HG03342 (cell line): Measurements from ENCODE around the gene C7orf33.
"Not testable (repeated sequence)": the region's sequence is repeated elsewhere in the genome, so short reads cannot be mapped to it uniquely, and the experiment has no call there.

Experiments
- ATAC-seq: cut with Tn5 transposase; IDR thresholded peaks from one replicate; pipeline ENCODE4 v1.9.1; 2021; ENCODE audit warnings: mild to moderate bottlenecking, moderate library complexity; ENCODE audit not compliant: unreplicated experiment

The C7orf33 gene, protein sequence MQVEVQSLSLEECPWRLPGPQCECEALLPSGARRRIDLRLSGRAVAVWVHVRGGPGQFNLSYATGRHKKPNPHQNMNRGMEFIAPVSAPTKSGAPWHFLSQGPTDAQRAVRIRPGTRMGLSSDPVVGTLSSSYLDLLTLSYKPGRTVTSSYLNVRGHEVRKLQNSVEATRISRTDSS

GRCh38 chr7:148590471-148590870, at the start of gene C7orf33:
TSS of gene C7orf33 (plus strand) at chr7:148590766. CDS start at chr7:148590926, 160 bp downstream.
- no peak for ATAC-seq

GRCh38 chr7:148541891-148542504, 48.6 kb upstream of the C7orf33 start:
- ATAC-seq, result no peak

DNA sequence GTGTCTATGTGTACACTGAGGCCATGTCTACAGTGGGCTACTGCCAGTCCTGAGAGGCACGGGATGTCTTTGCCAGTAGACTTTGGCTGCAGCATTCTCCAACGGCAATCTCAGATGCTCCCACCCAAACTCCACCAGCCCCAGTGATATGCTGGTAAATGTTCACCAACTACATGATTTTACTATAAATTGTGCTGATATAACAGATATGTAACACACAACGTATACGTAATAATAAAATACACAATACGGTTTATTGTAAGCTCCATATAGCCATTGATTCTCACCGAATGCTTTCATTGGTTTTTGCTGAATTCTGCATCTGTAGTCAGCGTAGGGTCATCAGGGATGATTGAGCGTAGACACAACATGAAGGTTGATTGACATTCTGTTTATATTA, 47.3 kb upstream of the C7orf33 start:
- no peak for ATAC-seq

- ATAC-seq, result no peak
Observed at GRCh38 chr7:148545172-148545571, 45.4 kb upstream of the C7orf33 start.

DNA sequence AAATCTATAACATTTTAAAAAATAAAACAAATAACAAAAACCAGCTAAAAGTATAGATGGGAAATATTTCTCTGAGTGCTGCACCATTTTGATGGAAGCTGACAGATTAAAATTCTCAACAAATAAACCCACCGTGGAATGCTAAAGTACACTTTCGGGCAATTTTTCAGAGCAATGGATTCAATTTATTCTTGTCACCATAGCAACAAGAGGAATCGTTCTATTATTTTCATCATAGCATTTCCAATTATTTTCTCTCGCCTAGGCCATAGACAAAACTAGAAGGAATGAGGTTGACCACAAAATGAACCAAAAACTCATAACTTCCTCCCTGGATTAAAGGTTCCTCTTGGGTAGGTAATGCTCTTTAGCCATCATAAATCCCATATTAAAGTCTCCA, 44.6 kb upstream of the C7orf33 start:
- no peak for ATAC-seq

DNA sequence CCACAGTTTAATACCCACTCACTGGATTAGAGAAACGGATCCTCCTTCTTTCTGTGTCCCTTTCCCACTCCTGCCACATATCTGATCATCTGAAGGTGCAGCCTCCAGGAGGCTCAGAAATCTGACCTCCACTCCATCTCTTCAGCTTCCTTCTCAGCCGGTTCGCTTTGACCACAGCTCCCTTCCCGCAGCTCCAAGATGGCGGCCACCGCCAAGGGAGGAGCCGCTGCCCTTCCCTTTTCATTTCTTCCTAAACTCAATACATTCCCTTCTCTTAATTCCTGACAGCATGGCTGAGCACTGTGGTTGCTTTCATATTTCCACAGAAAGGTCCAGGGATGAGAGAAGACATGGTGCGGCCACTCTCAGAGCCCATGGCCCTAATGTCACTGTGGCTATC, 43.7 kb upstream of the C7orf33 start:
- ATAC-seq, result no peak

DNA sequence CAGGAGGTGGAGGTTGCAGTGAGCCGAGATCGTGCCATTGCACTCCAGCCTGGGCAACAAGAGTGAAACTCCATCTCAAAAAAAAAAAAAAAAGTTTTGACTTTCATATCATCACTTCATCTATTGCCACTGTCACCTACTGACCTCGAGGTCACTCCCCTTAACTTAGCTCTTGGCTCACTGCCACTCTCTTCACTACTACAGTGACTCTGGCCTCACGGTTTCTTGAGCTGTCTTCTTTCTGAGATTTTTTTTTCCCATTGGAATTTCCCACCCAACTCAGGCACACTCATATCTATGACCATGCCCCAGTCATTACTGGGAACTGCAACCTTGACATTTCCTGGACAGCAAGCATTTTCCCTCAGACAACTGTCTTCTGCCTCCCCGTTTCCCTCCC, 42.6 kb upstream of the C7orf33 start:
- no peak for ATAC-seq

DNA sequence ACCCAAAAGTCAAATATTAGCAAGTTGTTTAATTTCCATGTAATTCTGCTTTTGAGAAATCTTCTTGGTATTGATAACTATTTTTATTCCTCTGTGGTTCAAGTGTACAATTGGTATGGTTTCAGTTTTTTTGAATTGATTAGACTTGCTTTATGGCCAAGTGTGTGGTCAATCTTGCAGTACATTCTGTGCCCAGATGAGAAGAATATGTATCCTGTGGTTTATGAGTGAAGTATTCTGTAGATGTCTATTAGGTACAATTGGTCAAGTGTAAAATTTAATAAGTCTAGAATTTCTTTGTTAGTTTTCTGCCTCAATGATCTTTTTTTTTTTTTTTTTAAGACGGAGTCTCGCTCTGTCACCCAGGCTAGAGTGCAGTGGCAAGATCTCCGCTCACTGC, 36.6 kb upstream of the C7orf33 start:
- no peak for ATAC-seq

DNA sequence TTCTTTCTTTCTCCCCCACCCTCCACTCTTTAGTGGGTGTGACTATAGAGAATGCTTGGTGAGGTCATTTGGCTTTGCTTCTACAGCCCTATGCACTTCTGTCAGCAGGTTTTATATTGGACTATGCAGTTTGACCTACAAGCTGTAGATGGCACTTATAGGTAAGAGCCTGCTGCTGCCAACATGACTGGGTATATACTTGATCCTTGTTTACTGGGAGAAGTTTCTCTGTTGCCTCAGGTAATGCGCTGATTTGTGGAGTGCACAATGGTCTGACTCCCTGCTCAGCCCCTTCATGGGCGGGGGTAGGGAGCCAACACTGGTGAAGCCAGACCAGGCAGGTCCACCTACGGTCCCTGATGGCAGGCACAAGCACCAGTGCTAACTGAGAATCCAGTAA, 33.7 kb upstream of the C7orf33 start:
- ATAC-seq, result no peak

- ATAC-seq, result no peak
Observed at GRCh38 chr7:148558914-148559313, 31.7 kb upstream of the C7orf33 start.

- no peak for ATAC-seq
Observed at GRCh38 chr7:148561099-148561498, 29.5 kb upstream of the C7orf33 start.

DNA sequence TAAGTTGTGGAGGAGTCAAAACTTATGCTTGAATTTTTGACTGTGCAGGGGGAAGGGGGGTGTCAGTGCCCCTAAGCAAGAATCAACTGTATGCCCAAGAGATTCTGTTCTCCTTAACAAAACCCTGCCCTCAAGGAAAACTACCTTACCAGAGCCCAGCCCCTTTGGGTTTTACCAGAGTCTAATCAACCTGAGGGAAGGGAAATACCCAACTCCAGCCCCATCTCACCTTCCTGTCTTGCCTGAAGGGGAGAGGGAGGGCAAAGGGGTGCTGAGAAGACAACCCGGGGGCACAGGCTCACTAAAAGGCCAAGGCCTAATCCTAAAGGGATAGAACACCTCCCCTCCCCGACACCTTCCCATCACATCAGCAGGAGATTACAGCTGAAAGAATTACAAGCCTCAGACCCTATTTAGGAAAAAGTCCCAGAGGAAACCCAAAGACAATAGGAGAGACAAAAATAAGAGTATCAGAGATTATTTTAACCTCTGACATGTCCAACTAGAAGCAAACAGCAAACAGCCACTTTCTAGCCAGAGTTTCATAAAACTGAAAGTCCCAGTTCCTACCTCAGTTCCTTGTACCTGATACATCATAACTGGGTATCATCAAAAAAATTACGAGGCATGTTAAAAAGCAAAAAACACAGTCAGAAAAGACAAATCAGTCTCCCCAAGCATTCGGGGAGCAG, 26.8 kb upstream of the C7orf33 start:
- ATAC-seq, result peak; percentile 26

DNA sequence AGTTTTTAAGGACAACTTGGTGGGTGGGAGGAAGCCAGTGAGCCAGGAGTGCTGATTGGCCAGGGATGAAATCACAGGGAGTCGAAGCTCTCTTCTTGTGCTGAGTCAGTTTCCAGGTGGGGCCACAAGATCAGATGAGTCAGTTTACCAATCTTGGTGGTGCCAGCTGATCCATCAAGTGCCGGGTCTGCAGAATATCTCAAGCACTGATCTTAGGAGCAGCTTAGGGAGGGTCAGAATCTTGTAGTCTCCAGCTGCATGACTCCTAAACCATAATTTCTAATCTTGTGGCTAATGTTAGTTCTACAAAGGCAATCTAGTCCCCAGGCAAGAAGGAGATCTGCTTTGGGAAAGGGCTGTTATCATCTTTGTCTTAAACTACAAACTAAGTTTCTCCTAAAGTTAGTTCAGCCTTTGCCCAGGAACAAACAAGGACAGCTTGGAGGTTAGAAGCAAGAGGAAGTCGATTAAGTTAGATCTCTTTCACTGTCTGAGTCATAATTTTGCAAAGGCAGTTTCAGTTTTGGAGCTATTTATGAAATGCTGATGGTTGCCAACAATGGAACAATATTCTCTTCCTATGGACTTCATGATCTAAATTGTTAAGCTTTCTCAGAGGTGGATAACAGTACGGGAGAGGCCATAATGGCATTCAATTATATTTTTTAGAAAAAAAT, 26.2 kb upstream of the C7orf33 start:
- ATAC-seq, result peak; percentile 93

DNA sequence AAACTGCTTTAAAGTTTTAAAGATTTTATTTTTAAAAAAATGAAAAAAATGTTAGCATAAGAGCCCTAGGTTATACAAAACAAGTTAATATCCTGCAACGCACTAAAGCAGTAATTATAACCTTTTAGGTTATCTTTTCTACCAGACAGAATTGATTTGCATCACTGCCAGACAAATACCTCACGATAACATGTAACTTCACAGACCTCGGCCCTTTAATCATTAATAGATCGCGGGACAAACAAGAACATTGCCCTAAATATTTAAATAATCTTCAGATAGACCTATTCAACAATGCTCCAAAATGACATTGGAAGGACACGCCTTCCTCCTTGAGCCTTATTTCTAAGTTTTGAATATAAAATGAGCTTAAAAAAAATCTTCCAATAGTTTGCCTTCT, 23.8 kb upstream of the C7orf33 start:
- ATAC-seq, result no peak

DNA sequence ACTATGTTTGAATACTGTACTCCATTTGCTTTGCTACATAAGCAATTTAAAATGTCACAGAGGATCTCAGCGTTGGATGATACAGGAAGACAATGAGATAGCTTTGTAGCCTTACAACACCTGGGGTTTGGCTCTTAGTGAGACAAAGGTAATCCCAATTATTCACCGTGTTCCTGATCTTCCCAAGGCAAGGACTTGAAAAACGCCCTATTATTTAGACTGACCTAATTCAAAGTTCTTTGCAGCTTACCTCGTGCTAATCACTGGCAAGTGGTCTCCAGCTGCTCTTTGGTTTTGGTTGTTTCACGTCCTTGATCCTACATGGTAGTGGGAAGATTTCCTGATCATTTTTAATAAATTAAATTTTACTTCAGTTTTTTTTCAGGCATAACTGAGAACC, 23.0 kb upstream of the C7orf33 start:
- ATAC-seq, result no peak

DNA sequence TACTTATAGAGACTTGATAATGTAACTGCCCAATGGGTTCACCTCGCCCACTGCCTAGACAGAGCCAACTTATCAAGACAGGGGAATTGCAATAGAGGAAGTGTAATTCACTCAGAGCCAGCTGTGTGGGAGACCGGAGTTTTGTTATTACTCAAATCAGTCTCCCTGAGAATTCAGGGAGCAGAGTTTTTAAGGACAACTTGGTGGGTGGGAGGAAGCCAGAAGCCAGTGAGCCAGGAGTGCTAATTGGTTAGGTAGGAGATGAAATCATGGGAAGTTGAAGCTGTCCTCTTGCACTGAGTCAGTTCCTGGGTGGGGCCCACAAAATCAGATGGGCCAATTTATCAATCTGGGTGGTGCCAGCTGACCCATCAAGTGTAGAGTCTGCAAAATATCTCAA, 20.1 kb upstream of the C7orf33 start:
- no peak for ATAC-seq

- not testable (repeated sequence) for ATAC-seq
Observed at GRCh38 chr7:148570973-148571372, 19.6 kb upstream of the C7orf33 start.

GRCh38 chr7:148571381-148571780, 19.2 kb upstream of the C7orf33 start:
- ATAC-seq, result no peak

GRCh38 chr7:148572067-148572522, 18.5 kb upstream of the C7orf33 start:
- no peak for ATAC-seq

DNA sequence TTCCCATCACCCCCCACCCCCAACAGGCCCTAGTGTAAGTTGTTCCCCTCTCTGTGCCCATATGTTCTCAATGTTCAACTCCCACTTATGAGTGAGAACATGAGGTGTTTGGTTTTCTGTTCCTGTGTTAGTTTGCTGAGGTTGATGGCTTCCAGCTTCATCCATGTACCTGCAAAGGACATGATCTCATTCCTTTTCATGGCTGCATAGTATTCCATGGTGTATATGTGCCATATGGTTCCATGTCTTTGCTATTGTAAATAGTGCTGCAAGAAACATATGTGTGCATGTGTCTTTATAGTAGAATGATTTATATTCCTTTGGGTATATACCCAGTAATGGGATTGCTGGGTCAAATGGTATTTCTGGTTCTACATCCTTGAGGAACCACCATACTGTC, 17.0 kb upstream of the C7orf33 start:
- ATAC-seq, result not testable (repeated sequence)

DNA sequence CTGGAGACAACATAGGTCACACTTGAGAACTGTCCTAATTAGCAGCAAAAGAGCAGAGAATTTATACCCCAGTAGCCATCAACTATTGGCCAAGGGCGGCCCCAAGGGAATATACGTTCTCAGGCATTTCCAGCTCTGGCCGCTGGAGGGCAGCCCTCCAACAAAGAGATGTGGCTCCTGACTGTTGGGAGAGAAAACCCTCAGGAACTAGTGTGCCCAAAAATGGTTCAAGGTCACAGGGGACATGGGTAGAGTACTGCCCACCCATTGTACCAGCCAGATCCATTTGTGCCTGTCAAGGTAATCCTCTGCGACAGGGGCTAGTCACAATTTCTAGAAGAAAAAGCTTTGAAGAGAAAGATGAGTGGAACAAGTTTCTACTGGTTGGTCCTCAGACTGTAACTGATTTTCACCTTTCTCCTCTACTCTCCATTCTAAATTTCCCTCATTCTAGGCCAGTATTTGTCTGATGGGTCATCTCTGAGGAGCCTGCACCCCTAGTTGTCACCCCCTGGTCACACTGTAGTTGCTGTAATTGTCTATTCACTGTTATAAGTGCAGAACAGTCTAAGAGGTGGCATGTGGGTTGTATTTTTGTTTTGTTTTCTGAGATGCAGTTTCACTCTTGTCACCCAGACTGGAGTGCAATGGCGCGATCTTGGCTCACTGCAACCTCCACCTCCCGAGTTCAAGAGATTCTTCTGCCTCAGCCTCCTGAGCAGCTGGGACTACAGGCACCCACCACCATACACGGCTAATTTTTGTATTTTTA, 14.7 kb upstream of the C7orf33 start:
- ATAC-seq, result peak; percentile 93
